CD4-positive, alpha-beta T cell (primary cell): Measurements from ENCODE around the gene SLC12A7. TPM values are rescaled to one million over a fixed set of nuclear protein-coding genes. Genes with fewer than 3 reads are reported as not detected.

Experiments used
- ATAC-seq: fragments of 200-7000 bp; cut with Tn5 transposase; one replicate; pipeline ENCODE4 v1.10.0; 2022; ENCODE audit warnings: mild to moderate bottlenecking; ENCODE audit not compliant: poor library complexity
- CTCF ChIA-PET: fragments of 350-600 bp; sonication (Branson Sonifier 250); formaldehyde crosslinking; loops from one replicate; lab custom pipeline; 2021; ENCODE audit warnings: antibody characterized with exemption, inconsistent platforms; lab: Charles Lee
- POLR2A ChIA-PET: fragments of 350-600 bp; sonication (Branson Sonifier 250); formaldehyde crosslinking; loops from one replicate; lab custom pipeline; 2021; ENCODE audit warnings: antibody characterized with exemption, inconsistent platforms; lab: Charles Lee
- DNase-seq, 14 experiments: peaks; one replicate each; pipeline ENCODE4 v3.0.0-alpha.2; 2013 to 2020; ENCODE audit warnings: mixed read lengths in 2 of 14
- H3K27ac ChIP-seq, 2 donors: one replicate each; pipeline versions ENCODE4 v1.5.1 to v1.7.0; 2013; ENCODE audit warnings: low read length in 2 of 2, low read depth in 1 of 2, mild to moderate bottlenecking in 1 of 2
- H3K27me3 ChIP-seq, 2 experiments: 1 replicate in 1 of 2; 2 replicates in 1 of 2; pipeline versions ENCODE4 v1.6.1 to v1.7.0; 2013; ENCODE audit warnings: low read length in 2 of 2, control low read depth in 1 of 2, mild to moderate bottlenecking in 1 of 2, moderate library complexity in 1 of 2; ENCODE audit not compliant: insufficient read depth in 2 of 2, control insufficient read depth in 1 of 2
- H3K36me3 ChIP-seq: one replicate; pipeline ENCODE4 v1.6.1; 2013; ENCODE audit warnings: low read length, control low read depth; ENCODE audit not compliant: insufficient read depth
- H3K4me1 ChIP-seq: one replicate; pipeline ENCODE4 v1.6.1; 2013; ENCODE audit warnings: low read length, control low read depth; ENCODE audit not compliant: insufficient read depth
- H3K4me3 ChIP-seq: one replicate; pipeline ENCODE4 v1.5.1; 2013; ENCODE audit warnings: mild to moderate bottlenecking, low read length, moderate library complexity
- H3K9me3 ChIP-seq, 2 experiments: 1 replicate in 1 of 2; 2 replicates in 1 of 2; pipeline versions ENCODE4 v1.6.1 to v1.7.0; 2013; ENCODE audit warnings: low read length in 2 of 2, mild to moderate bottlenecking in 2 of 2, control low read depth in 1 of 2, moderate library complexity in 1 of 2; ENCODE audit not compliant: control insufficient read depth in 1 of 2, insufficient read depth in 1 of 2
- H3K27ac Mint-ChIP-seq: one replicate; pipeline ENCODE4 v1.8.0; 2020; ENCODE audit warnings: mixed read lengths
- H3K27me3 Mint-ChIP-seq: one replicate; pipeline ENCODE4 v1.8.0; 2021; ENCODE audit warnings: mixed read lengths
- H3K36me3 Mint-ChIP-seq: one replicate; pipeline ENCODE4 v1.8.0; 2021; ENCODE audit warnings: low read depth, mixed read lengths
- H3K4me1 Mint-ChIP-seq: one replicate; pipeline ENCODE4 v1.8.0; 2021; ENCODE audit warnings: low read depth, mixed read lengths
- H3K4me3 Mint-ChIP-seq: one replicate; pipeline ENCODE4 v1.8.0; 2020; ENCODE audit warnings: mild to moderate bottlenecking, mixed read lengths
- H3K9me3 Mint-ChIP-seq: one replicate; pipeline ENCODE4 v1.8.0; 2020; ENCODE audit warnings: mixed read lengths
- intact Hi-C, 2 experiments: fragments of 100-400 bp; cut with DNase I in 1 of 2; cut with micrococcal nuclease in 1 of 2; formaldehyde crosslinking; loops; one replicate each; pipeline versions ENCODE4 v1.15.1 to v1.9.0; 2023 to 2025; cut with DNase I, micrococcal nuclease
- total RNA-seq, 174 experiments: library from RNA in 2 of 174; stranded (reverse) in 2 of 174; gene quantifications; one replicate each; pipeline ENCODE4 v1.2.3 and lab custom pipeline; 2021 to 2026
- TF ChIP-seq, protein P1 (sequence below): fragments of 200-600 bp; IDR thresholded peaks from one replicate; pipeline ENCODE4 v1.8.0; 2022; ENCODE audit warnings: antibody characterized with exemption, mild to moderate bottlenecking

The SLC12A7 gene
- total RNA-seq, 2 experiments from 2014 or later, result 47.9 to 51.7 TPM

GRCh38 chr5:1037671-1038416 lies 74.0 kb downstream of the SLC12A7 start:
- Mint-ChIP-seq H3K4me3 (no peak overlapping the region), H3K36me3 (no peaks in the 10 kb centered on the region), H3K9me3 (no peaks in the 10 kb centered on the region), H3K4me1 (no peaks in the 10 kb centered on the region), H3K27me3 (no peaks in the 10 kb centered on the region), H3K27ac (no peak overlapping the region)
- Histone ChIP-seq H3K4me1 (no peaks in the 10 kb centered on the region), H3K4me3 (no peak overlapping the region), H3K27me3 (no peaks in the 10 kb centered on the region), H3K36me3 (no peaks in the 10 kb centered on the region), H3K27ac (no peak overlapping the region), H3K9me3 (peaks cover 0 to 15% of the 10 kb centered on the region in 2 experiments)
- TF ChIP-seq, protein P1, sequence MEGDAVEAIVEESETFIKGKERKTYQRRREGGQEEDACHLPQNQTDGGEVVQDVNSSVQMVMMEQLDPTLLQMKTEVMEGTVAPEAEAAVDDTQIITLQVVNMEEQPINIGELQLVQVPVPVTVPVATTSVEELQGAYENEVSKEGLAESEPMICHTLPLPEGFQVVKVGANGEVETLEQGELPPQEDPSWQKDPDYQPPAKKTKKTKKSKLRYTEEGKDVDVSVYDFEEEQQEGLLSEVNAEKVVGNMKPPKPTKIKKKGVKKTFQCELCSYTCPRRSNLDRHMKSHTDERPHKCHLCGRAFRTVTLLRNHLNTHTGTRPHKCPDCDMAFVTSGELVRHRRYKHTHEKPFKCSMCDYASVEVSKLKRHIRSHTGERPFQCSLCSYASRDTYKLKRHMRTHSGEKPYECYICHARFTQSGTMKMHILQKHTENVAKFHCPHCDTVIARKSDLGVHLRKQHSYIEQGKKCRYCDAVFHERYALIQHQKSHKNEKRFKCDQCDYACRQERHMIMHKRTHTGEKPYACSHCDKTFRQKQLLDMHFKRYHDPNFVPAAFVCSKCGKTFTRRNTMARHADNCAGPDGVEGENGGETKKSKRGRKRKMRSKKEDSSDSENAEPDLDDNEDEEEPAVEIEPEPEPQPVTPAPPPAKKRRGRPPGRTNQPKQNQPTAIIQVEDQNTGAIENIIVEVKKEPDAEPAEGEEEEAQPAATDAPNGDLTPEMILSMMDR, result no peak
- intact Hi-C loops, result no loop called here
- no peak for ATAC-seq
- CTCF ChIA-PET, result no interaction called here
- POLR2A ChIA-PET, result no interaction called here
- peak in 1 of 14 experiments; percentile 4 for DNase-seq

DNA sequence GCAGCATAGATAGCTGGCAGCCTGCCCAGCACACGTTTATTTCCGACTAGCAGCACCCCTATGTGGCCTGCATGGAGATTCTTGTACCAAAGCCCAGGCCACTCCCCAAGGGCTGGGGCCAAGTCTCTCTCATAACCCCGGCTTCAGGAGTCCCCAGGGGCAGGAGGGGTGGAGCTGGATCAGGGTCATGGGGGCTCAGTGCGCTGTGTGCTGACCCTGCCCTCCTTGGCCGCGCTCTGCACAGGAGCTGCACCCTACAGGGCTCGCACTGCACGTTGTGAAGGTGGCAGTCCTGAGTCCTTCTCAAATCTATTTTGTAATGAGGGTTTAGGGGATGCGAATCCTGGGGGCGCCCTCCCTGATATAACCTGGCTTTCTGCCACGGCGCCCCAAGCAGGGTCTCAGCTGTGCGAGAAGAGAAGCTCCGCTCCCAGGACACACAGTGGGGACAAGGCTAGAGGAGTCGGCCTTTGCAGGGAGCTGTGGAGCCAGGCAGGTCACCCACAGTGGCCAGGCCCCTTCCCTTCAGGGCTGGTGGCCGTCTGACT lies 74.7 kb downstream of the SLC12A7 start:
- Mint-ChIP-seq H3K9me3 (no peaks in the 10 kb centered on the region), H3K4me3 (no peak overlapping the region), H3K36me3 (no peaks in the 10 kb centered on the region), H3K4me1 (no peaks in the 10 kb centered on the region), H3K27ac (no peak overlapping the region), H3K27me3 (no peaks in the 10 kb centered on the region)
- intact Hi-C loops, result no loop called here
- no peak overlapping the region for H3K4me3 ChIP-seq
- H3K27me3 ChIP-seq, result no peaks in the 10 kb centered on the region
- POLR2A ChIA-PET, result no interaction called here
- H3K27ac ChIP-seq, result no peak overlapping the region
- CTCF ChIA-PET, result no interaction called here
- TF ChIP-seq, protein P1, result no peak
- no peaks in the 10 kb centered on the region for H3K4me1 ChIP-seq
- DNase-seq (no peak), ATAC-seq (no peak)
- peaks cover 0 to 19% of the 10 kb centered on the region in 2 experiments for H3K9me3 ChIP-seq
- no peaks in the 10 kb centered on the region for H3K36me3 ChIP-seq

DNA sequence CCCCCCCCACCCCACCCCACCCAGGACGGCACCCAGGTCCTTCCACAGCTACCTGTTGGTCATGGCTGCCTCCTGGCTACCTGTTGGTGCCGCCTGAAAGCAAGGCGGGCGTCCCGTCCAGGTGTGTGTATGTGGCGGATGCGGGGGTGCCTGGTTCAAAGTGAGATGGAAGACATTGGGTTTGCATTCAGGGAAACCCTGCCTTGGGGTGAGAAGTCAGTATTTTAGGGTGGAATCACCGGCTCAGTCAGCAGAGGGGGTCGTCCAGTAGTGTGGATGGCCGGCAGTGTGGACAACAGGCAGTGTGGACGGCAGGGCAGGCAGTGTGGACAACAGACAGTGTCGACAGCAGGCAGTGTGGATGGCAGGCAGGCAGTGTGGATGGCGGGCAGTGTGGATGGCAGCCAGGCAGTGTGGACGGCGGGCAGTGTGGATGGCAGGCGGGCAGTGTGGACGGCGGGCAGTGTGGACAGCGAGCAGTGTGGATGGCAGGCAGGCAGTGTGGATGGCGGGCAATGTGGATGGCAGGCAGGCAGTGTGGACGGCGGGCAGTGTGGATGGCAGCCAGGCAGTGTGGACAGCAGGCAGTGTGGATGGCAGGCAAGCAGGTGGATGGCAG lies 75.2 kb downstream of the SLC12A7 start:
- H3K36me3 Mint-ChIP-seq, result no peaks in the 10 kb centered on the region
- H3K36me3 ChIP-seq, result no peaks in the 10 kb centered on the region
- H3K4me3 Mint-ChIP-seq, result no peak overlapping the region
- intact Hi-C loops, result no loop called here
- ATAC-seq (no peak), DNase-seq (no peak)
- no peak overlapping the region for H3K27ac Mint-ChIP-seq
- no peaks in the 10 kb centered on the region for H3K27me3 ChIP-seq
- CTCF ChIA-PET, result no interaction called here
- H3K9me3 Mint-ChIP-seq, result no peaks in the 10 kb centered on the region
- no peak overlapping the region for H3K27ac ChIP-seq
- H3K4me1 Mint-ChIP-seq, result no peaks in the 10 kb centered on the region
- peaks cover 0 to 22% of the 10 kb centered on the region in 2 experiments for H3K9me3 ChIP-seq
- POLR2A ChIA-PET, result no interaction called here
- no peaks in the 10 kb centered on the region for H3K4me1 ChIP-seq
- no peak overlapping the region for H3K4me3 ChIP-seq
- H3K27me3 Mint-ChIP-seq, result no peaks in the 10 kb centered on the region
- TF ChIP-seq, protein P1, result no peak
